IPS DF 4.7 (cell line): ENCODE results near the gene FSTL5.

Experiments used
- DNase-seq: peaks from one replicate; pipeline ENCODE4 v3.0.0-alpha.2; 2013; ENCODE audit warnings: low spot score; ENCODE audit errors: extremely low read depth

Gene FSTL5

GRCh38 chr4:161937596-161937995 lies 226.2 kb downstream of the FSTL5 start:
- no peak for DNase-seq

GRCh38 chr4:161936625-161937550 lies 226.9 kb downstream of the FSTL5 start:
- DNase-seq: no peak

GRCh38 chr4:161931089-161931488 lies 232.7 kb downstream of the FSTL5 start:
- no peak for DNase-seq

- no peak for DNase-seq
Observed at GRCh38 chr4:161929956-161930355, 233.8 kb downstream of the FSTL5 start.

GRCh38 chr4:161926033-161926828 lies 237.6 kb downstream of the FSTL5 start:
- DNase-seq: no peak

GRCh38 chr4:161920304-161921052 lies 243.3 kb downstream of the FSTL5 start:
- DNase-seq: no peak

GRCh38 chr4:161919442-161920220 lies 244.2 kb downstream of the FSTL5 start:
- DNase-seq: no peak

GRCh38 chr4:161916035-161916434 lies 247.8 kb downstream of the FSTL5 start:
- DNase-seq: no peak

GRCh38 chr4:161907590-161907955 lies 256.2 kb downstream of the FSTL5 start:
- no peak for DNase-seq

- no peak for DNase-seq
Observed at GRCh38 chr4:161906836-161907589, 256.8 kb downstream of the FSTL5 start.

GRCh38 chr4:161900110-161900509 lies 263.7 kb downstream of the FSTL5 start:
- DNase-seq: no peak

- DNase-seq: no peak
Observed at GRCh38 chr4:161894493-161895167, 269.2 kb downstream of the FSTL5 start.

- no peak for DNase-seq
Observed at GRCh38 chr4:161894014-161894413, 269.8 kb downstream of the FSTL5 start.

GRCh38 chr4:161893566-161893965 lies 270.2 kb downstream of the FSTL5 start:
- no peak for DNase-seq

- no peak for DNase-seq
Observed at GRCh38 chr4:161892951-161893350, 270.8 kb downstream of the FSTL5 start.

- DNase-seq: no peak
Observed at GRCh38 chr4:161883157-161883556, 280.6 kb downstream of the FSTL5 start.

GRCh38 chr4:161881370-161881769 lies 282.4 kb downstream of the FSTL5 start:
- DNase-seq: no peak

- no peak for DNase-seq
Observed at GRCh38 chr4:161869511-161869910, 294.3 kb downstream of the FSTL5 start.

GRCh38 chr4:161856711-161857326 lies 307.0 kb downstream of the FSTL5 start:
- no peak for DNase-seq
